HG03575 (cell line): ENCODE data around the gene SPDEF.

Experiments
- ATAC-seq: cut with Tn5 transposase; IDR thresholded peaks from one replicate; pipeline ENCODE4 v1.9.1; 2021; ENCODE audit not compliant: unreplicated experiment, insufficient number of reproducible peaks, low FRiP score; ENCODE audit errors: extremely low read depth

SPDEF gene

GRCh38 chr6:34585108-34585507 lies 29.0 kb upstream of the SPDEF start:
- no peak for ATAC-seq

DNA sequence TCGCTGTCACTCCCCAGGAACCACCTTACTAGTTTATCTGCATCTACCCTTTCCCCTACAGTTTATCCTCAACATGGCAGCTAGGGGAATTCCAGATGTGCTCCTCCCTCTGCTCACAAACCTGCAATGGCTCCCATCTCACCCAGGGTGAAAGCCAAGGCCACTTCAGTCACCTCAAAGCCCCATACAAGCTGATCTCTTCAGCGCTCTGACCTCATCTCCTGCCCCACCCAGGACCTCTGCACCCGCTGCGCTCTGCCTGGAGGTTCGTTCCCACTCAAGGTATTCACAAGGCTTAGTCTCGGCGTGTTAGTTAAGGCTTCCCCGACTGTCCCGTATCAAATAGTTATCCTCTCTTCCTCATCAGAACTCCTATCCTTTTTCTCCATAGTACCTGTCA lies 28.6 kb upstream of the SPDEF start:
- ATAC-seq: no peak

DNA sequence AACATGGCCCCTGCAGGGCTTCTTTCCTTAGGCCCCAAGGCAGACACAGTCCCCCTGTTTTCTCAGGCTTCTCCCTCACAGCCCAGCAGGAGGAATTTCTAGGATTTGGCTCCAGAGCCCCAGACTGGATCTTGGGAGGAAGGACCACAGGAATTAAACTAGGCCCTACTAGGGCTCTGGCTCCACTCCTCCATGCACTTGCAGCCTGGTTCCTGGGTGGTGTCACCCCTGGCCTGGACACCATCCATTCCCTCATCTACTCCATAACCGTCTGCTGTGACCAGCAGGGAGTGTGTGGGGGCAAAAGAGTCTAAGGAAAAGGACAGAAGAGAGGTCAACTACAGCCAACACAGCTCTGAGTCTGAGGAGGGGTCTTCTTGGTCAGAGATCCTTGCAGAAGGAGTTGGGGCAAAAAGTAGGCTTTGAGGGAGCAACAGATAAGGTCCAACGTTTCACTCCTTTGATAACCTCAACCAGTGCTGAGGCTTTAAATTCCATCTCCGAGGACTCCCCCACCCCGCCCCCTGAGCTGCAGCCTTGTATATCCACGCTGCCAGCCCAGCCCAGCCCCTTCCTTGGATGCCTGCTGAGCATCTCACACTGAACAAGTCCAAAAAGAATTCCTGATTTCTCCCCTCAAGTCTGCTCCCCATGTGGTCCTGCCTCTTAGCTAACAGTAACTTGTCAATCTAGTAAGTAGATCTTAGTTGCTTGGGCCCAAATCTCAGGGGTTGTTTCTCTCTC lies 27.9 kb upstream of the SPDEF start:
- no peak for ATAC-seq

DNA sequence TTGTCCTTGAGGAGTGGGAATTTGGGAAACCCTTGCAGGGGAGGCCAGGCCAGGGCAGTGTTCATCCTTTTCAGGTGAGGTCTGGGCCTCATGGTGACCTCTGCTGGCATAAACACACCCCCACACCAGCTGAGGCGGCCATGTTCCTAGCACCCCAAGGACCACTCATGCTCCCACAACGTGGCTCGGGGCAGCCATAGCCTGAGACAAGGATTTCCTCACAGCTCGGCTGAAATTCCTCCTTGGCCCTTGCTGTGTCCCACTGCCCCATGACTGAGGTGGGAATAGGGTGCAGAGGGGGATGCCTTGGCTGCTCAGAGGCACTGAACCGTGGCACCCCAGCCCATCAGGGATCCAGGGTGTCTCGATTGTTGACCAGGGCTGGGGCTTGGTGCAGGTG lies 27.3 kb upstream of the SPDEF start:
- no peak for ATAC-seq

DNA sequence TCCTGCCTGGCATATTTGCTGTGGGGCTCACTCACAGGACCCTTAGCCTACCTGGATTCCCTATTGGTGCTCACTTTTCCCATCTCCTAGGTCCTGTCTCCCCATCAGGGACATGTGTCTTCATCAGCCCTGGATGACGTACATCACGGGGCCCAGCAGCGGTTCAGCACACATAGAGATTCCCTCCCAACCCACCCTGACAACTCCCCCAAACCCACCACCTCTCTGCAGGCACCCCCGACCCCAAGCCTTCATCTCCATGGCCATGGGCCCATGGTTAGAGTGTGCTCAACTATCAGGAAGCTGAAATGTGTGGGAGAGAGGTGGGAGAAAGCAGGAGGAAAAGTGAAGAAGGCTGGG lies 25.4 kb upstream of the SPDEF start:
- ATAC-seq: no peak

GRCh38 chr6:34580707-34581560 lies 24.8 kb upstream of the SPDEF start:
- ATAC-seq: no peak

DNA sequence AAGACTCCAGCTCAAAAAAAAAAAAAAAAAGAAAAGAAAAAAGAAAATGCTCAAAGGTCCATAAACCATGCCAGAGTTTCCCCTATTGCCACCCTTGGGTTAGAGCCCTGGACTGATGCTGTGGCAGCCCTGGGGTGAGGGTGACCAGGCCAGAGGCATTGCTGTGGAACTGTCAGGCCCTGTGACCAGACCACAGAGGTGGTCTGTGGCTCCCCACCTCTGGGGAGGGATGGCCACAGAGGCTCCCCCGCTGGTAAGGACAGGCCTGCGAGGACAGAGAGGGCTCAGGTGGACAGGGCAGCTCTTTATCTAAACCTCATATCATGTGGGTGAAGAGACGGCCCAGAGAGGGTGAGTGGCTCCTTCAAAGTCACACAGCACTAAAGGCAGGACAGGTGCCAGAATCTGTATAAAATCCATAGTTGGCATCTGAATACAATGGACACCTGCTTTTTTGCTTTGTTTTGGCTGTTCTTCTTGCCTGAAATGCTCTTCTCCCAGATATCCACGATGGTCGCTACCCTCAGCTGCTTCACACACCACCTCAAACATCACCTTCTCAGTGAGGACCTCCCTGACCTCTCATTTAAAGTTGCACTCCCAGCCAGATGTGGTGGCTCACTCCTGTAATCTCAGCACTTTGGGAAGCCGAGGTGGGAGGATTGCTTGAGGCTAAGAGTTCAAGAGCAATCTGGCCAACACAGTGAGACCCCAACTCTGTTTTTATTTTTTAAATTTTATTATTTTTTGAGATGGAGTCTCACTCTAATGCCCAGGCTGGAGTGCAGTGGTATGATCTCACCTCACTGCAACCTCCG lies 22.5 kb upstream of the SPDEF start:
- ATAC-seq: no peak

DNA sequence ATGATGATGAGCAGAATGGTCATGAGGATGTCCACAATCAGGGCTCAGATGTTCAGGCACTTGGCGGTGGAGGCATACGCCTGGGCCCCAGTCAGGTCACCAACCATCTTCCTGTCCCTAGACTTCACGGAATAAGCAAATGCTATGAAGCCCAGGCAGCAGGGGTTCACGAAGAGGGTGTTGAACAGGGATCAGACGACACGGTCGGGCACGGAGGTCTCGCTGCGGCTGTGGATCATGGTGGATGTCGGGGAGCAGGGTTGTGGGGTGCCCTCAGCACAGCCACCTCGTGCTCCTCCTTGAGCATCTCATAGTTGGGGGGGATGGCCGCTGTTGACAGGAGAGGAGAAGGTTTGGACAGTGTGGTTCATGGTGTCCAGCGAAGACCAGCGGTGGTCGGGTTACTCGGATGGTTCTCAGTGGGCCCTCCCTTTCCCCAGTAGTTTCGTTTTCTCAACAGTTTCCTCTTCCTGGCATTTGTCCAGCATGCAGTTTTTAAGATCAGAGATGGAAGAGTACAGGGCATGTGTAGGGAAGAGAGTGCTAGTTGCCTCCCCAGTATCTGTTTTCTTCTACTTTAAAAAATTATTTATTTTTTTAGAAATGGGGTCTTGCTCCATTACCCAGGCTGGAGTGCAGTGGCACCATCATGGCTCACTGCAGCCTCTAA lies 20.3 kb upstream of the SPDEF start:
- no peak for ATAC-seq

DNA sequence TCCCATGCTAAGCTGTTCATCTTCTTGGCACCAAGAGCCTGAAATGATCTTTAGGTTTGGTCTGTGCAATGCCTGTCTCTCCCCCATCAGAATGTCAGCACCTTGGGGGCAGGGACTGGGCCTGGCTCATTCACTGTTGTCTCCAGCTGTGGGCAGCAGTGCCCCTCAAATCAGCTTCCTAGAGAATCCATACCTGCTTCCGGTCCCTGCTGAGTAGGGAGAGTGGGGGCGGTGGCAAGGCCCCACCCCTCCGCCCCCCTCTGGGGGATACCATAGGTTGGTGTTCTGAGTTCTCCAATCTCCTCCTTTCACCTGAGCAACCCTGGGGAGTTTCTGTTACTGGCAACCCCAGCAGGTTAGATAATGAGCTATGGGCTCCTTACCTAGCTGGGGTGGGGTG lies 19.2 kb upstream of the SPDEF start:
- ATAC-seq: no peak

- ATAC-seq: no peak
Measured at GRCh38 chr6:34574647-34575293, 18.6 kb upstream of the SPDEF start.

DNA sequence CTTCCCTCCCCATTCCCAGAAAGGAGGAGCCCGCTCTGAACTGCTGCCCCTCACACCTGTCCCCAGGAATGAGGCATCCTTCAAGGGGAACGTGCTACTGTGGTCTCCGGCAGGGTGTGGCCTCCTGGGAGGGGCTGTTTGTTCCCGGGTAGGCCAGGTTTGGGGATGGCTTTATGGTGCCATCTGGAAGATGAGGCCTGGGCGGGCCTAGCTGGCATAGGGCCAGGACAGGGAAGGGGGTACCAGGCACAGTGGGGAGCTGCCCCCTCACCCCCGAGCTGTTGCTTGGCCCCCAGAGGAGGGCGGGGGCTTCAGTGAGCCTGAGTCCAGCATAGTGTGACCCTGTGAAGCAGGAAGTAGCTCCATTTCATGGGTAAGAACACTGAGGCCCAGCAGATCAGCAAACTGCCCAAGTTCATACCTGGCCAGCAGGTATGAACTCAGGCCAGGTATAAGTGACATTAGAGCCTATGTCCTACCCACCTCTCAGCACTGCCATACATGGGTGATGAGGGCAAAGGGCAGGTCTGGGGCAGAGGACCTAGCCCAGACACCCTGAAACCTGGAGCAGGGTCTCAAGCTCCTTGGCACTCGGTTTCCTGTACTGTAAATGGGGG lies 17.5 kb upstream of the SPDEF start:
- no peak for ATAC-seq

DNA sequence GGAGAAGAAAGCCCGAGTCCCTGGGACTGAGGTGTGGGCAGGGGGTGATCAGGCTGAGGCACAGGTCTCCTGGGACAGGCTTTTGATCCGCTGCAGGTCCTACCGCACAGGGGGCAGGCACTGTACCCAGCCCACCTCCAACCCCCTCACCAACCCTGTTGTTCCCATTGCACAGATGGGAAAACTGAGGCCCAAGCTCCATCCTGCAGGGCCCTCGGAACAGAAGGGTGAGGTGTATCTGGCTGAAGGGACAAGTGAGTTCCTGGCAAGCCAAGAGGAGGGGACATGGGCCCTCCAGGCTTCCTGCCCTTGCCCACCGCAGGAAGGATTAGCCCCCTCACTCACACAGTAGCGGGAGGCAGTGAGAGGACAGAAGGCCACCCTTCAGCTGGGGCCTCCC lies 16.5 kb upstream of the SPDEF start:
- no peak for ATAC-seq

DNA sequence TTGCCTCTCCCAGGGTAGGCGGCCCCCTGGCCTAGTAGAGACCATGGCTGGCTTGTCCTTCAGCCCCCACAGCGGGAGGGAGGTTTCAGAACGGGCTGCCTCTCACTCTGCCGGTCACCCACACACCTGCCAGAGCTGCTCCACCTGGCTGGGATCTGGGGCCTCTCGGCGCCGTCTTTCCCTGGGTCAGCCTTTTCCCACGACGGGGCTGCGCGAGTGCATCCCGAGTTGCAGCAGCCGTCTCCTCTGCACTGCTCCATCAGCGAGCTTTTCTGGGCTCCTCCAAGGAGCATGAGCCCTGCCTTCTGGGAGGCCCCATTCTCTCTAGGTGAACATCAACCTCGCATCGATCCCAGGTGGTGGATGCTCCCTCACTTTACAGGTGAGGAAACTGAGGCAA lies 15.9 kb upstream of the SPDEF start:
- ATAC-seq: no peak

GRCh38 chr6:34571388-34571787 lies 15.3 kb upstream of the SPDEF start:
- no peak for ATAC-seq

- no peak for ATAC-seq
Measured at GRCh38 chr6:34570066-34570833, 14.1 kb upstream of the SPDEF start.

DNA sequence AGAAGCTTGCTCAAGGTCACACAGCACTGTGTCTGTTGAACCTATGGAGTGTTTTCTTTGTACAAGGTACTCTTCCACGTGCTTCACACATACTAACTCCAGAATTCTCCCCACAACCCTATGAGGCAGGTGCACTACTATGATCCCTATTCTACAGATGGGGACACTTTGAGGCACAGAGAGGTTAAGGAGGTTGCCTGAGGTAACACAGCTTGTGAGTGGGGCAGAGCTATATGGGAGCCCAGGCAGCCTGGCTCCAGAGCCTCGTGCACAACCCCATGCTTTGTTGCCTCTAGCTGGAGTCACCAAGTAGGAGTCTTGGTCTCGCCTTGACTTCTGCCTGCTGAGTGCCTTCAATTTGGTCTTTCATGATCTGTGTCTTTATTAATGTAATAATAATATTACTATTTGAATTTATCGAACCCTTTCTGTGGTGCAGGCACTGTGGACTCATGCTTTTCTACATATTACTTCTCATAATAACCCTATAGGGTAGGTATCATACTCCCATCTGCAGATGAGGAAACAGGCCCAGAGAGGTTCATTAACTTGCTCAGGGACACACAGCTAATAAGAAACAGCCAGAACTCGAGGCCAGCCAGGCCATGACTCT lies 13.3 kb upstream of the SPDEF start:
- ATAC-seq: no peak
